HG03108 (cell line): ENCODE data around the gene SLC28A3.

Source experiments
- ATAC-seq: cut with Tn5 transposase; IDR thresholded peaks from one replicate; pipeline ENCODE4 v1.9.1; 2021; ENCODE audit warnings: moderate library complexity; ENCODE audit not compliant: unreplicated experiment

SLC28A3 gene

DNA sequence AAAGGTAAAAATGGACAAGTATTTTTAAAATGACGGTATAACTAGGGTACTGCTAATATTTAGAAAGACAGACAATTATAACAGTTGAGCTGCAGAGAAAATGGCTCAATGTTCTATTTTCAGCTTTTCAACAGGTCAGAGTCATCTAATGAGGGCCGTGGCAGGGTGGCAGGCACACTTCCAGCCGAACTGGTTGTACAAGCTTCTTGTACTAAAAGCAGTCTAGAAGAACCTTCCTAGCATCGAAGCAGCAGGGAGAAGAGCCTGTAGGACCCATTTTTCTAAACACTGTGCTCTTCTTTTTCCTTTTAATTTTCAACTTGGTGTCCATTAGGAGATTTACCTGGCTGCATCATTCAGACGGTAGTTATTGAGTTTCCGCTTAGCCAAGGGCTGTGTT, 85.6 kb downstream of the SLC28A3 start:
- no peak for ATAC-seq

DNA sequence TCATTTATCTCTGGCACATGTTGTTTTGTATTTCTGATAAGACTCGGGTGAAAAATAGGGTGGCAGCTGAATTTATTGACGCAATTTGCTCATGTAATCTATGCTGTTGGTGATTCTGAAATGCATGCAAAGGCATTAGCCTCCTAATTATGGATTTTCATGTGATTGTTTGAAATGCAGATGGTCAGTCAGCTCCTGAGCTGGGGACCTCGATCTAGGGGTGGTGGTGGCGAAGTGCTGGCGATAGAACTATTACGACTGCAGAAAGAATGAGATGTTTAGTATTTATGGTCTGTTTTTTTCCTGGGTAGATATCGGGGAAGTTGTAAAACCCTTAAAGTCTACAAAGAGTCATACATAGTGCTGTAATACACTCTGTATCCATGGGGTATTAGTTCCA, 88.6 kb downstream of the SLC28A3 start:
- no peak for ATAC-seq

DNA sequence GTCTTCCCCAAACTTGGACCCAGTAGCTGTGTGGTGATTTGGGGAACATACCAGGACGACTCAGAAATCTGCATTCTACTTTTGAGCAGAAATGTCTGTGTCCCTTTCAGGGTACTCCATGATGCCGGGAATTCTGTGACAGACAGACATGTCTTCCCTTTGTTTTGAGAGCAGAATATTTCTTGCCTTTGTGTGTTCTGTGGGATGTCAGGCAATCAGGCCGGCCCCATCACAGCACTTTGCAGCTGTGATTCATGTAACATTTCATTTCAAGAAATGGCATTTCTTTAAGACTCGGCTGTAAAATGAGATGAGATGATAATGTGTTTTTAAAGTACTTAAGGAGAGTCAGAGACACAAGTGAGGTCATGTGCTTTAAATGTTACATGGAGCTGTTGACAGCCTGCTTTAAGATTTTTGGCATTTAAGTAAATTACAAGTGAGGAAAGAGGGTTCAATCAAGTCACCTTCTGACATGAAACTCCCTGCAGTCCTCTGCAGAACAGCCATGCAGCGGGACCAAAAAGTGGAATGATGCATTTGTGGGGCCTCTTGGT, 98.7 kb downstream of the SLC28A3 start:
- ATAC-seq: no peak

- no peak for ATAC-seq
Measured at GRCh38 chr9:84239343-84239742, 101.2 kb downstream of the SLC28A3 start.

DNA sequence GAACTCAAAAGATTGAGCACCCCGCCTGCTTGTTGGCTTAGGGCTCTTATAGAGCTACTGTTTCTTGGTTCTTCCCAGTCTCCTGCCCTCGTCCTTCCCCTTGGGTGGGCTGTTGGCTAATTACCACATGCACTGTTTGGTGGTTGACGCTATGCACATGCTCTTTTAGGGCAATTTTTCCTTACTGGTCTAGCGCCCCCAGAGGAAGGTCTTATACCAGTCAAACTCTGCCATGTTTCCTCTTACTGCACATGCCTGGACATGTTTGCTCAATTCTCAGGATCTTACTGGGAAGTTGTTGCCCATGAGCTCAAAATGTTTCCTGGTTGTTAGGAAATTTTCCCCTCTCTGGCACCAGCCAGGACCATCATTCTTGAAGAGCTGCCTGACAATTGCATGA, 101.9 kb downstream of the SLC28A3 start:
- ATAC-seq: no peak

DNA sequence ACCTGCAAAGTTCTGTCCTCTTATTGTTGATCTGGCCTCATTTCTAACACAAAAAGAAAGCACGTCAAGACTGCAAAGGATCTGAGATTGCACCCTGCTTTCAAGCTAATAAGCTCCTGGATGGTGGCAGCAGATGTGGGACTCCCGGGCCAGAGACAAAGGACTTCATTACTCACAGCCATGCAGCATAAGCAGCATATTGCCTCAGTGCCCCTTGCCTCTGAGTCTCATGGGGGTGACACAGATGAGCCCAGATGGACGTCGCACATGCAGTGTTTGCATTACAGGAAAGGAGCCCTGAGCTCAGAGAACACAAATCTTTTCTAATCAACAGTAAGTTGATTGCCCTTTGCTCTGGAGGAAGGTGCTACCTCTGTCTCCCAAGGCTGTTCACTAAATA, 105.0 kb downstream of the SLC28A3 start:
- ATAC-seq: no peak

DNA sequence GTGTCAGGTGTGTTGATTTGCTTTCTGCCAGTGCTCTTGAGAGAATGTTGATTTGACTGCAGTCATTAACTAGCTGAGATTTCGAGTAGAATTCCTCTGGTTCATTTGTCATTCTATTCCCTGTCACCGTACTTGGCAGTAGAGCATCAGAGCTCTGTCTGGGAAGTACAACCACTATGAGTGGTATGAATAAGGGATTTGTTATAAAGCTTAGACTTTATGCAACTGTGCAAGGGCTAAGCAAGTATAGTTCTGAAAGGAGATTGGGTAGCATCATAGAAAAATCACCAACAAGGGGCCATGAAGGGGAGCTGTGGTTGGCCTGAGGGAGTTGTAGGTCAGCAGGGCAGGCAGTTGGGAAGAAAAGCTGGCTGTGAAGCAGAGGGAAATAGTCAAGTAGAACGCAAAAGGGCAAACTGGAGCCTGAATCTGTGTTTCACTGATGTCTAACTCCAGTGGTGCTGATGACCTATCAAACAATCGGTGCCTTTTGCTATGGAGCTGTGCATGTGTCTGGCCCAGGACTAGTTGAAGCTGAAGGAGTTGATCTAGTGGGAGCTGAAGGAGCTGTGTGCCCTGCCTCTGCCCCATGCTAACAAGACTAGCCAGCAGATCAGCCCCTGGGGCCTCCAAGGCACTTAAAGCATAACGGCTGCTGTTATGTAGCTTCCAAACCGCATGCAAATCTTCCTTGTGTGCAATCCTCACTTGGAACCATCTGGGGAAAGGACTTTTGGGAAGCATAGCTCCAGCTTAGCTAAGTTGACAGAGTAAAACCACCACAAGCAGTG, 110.0 kb downstream of the SLC28A3 start:
- ATAC-seq: no peak

DNA sequence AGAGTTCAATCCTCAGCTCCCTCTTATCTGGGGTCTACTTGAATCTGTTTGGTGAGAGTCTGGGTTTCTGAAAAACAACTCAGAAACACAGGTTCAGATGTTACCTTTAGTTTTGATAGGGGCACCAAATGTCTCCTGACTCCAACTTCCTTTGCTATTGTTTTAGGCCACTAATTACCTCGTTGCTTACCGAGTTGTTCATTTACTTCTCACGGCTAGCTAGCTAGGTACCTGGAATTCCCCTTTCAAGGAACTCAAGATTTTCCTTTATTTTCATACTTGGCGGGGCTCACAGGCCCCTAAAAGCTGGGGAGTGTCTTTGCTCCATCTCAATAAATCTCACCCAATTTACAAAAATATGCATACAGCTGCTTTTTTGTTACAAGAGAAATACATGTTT, 111.4 kb downstream of the SLC28A3 start:
- ATAC-seq: no peak

DNA sequence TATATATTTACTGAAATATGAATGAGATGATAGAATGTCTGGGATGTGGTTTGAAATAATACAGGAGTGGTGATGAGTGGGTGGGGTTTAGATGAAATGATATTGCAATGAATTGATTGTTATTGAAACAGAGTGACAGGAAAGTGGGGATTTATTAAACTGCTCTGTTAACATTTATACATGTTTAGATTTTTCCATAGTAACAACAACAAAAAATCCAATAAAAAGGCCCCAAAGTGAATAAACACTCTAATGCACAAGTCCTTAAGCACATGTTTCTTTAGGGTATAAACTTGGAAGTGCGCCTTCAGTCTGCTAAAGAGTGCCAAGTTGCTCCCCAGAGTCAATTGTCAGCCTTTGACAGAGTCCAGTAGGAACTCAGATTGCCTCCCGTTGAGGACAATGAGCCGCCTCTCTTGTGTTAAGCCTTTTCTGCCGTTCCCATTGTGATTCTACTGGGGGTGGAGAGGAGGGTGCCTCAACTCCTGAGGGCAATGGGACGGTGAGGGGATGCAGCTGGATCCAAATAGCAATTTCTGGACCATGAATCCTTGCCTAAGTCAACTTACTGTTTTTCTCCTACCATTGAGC, 112.3 kb downstream of the SLC28A3 start:
- ATAC-seq: no peak

DNA sequence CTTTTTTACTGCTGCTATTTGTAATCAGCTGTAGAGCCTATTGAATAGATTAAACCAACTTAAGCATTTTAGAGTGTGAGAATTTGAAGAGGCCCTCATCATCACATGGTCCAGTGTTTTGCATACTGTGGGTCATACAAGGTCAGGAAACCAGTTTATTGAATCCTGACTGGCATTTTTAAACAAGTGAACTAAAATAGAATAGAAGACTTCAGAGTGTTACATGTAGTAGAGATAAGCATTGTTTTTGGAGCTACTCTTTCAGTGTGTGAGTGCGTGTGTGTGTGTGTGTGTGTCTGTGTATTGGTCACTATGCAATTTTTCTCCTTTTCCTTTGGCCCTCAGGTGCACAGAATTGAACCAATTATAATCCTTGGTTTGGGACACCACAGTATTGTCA, 114.4 kb downstream of the SLC28A3 start:
- ATAC-seq: no peak
